ENCODE measurements around the gene TWNK.
A peak's percentile ranks its signal among the peaks of the same experiment; 100 is the strongest.

The TWNK gene

GRCh38 chr10:100986952-100987684 lies at the start of gene TWNK, which contains the start of gene MRPL43:
Gene TWNK, plus strand, starts transcription at chr10:100987543. Its CDS starts 668 bp downstream, at chr10:100988211.
Gene MRPL43, minus strand, starts transcription at chr10:100987497. Its CDS starts 54 bp downstream, at chr10:100987443.
- TF ChIP-seq, protein P1, sequence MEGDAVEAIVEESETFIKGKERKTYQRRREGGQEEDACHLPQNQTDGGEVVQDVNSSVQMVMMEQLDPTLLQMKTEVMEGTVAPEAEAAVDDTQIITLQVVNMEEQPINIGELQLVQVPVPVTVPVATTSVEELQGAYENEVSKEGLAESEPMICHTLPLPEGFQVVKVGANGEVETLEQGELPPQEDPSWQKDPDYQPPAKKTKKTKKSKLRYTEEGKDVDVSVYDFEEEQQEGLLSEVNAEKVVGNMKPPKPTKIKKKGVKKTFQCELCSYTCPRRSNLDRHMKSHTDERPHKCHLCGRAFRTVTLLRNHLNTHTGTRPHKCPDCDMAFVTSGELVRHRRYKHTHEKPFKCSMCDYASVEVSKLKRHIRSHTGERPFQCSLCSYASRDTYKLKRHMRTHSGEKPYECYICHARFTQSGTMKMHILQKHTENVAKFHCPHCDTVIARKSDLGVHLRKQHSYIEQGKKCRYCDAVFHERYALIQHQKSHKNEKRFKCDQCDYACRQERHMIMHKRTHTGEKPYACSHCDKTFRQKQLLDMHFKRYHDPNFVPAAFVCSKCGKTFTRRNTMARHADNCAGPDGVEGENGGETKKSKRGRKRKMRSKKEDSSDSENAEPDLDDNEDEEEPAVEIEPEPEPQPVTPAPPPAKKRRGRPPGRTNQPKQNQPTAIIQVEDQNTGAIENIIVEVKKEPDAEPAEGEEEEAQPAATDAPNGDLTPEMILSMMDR (IDR thresholded peaks at IDR 0.05; ENCODE audit: control insufficient read depth, insufficient read depth, low read depth, low read length, missing control alignments): no peak
- H3K4me3 ChIP-seq (ENCODE audit: control insufficient read depth, low read depth, low read length): peak within 1 kb of the TSS; percentile 88
- no peak for DNase-seq (ENCODE audit: low read depth)

DNA sequence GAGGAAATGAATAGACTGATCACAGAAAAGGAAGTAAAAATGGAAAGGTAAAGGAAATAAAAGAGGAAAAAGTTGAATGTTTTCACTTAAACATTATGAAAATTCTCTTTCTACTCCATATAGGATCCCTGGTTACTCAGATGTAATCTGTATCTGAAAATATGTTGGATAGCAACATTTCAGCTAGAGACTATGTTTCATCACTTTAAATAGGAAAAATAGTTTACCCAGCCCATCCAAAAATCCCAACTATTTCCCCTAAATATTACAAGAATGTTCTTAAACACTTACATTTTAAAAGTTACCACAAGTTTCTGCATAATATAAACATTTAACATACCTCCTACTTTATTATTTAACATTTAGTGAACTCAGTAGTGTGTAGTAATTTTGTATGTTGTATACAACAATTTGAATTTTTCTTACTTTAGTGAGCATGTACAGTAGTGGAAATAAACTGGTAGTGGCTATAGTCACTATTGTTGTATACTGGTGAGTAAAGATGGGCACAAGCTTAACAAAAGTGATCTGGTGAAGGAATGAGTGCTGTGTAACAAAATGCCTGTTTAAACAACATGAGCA lies 47.5 kb upstream of the TWNK start:
- no peak for DNase-seq (ENCODE audit: low read depth)
- no peak overlapping the region for H3K4me3 ChIP-seq (ENCODE audit: control insufficient read depth, low read depth, low read length)
- TF ChIP-seq, protein P1 (IDR thresholded peaks at IDR 0.05; ENCODE audit: control insufficient read depth, insufficient read depth, low read depth, low read length, missing control alignments): no peak

GRCh38 chr10:100942229-100942628 lies 45.1 kb upstream of the TWNK start:
- no peak for DNase-seq (ENCODE audit: low read depth)
- TF ChIP-seq, protein P1 (IDR thresholded peaks at IDR 0.05; ENCODE audit: control insufficient read depth, insufficient read depth, low read depth, low read length, missing control alignments): no peak
- H3K4me3 ChIP-seq (ENCODE audit: control insufficient read depth, low read depth, low read length): no peak overlapping the region

GRCh38 chr10:100943508-100943907 lies 43.8 kb upstream of the TWNK start:
- no peak for DNase-seq (ENCODE audit: low read depth)
- TF ChIP-seq, protein P1 (IDR thresholded peaks at IDR 0.05; ENCODE audit: control insufficient read depth, insufficient read depth, low read depth, low read length, missing control alignments): no peak

DNA sequence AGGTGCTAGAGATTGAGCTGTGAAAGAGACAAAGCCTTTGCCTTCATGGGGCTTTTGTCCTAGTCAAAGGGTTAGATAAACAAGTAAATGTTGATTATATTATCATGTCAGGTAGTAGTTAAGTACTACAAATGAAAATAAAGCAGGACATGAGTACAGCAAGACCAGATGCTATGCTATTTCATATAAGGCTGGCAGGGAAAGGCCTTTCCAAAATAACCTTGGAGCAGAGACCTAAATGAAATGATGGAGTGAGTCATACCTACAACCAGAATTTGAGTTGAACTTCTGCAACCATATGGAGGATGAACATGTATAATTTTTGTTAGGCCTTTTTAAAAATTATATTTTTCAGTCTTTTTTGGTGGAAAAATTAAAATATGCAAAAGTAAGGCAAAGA lies 41.6 kb upstream of the TWNK start:
- no peak for DNase-seq (ENCODE audit: low read depth)
- TF ChIP-seq, protein P1 (IDR thresholded peaks at IDR 0.05; ENCODE audit: control insufficient read depth, insufficient read depth, low read depth, low read length, missing control alignments): no peak
- H3K4me3 ChIP-seq (ENCODE audit: control insufficient read depth, low read depth, low read length): no peak overlapping the region

More at GRCh38 chr10:100943508-100943907, 43.8 kb upstream of the TWNK start:
- no peak overlapping the region for H3K4me3 ChIP-seq (ENCODE audit: control insufficient read depth, low read depth, low read length)

- no peak overlapping the region for H3K4me3 ChIP-seq (ENCODE audit: control insufficient read depth, low read depth, low read length)
- DNase-seq (ENCODE audit: low read depth): no peak
- TF ChIP-seq, protein P1 (IDR thresholded peaks at IDR 0.05; ENCODE audit: control insufficient read depth, insufficient read depth, low read depth, low read length, missing control alignments): no peak
These were observed 38.4 kb upstream of the TWNK start for GRCh38 chr10:100948916-100949315.
